Measurements from ENCODE around the gene GALNT14.

Gene GALNT14

DNA sequence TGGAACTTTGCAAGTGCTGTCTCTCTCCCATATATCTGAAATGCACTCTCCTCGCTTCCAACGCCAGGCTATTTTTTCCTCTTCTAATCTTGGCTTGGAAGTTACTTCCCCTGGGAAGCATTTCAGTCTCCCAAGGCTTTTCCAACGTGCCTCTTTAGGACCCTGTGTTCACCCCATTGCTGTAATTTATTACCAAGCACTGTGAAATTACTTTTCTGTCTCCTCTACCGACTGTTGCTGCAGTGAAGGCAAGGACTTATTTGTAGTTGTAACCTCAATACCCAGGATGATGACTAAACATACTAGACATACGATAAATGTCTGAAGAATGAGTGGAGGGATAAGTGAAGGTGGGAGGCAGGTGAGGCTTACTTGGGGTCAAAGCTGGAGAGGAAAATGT, 163.7 kb downstream of the GALNT14 start:
- DNase-seq (ENCODE audit: low read depth): no peak

DNA sequence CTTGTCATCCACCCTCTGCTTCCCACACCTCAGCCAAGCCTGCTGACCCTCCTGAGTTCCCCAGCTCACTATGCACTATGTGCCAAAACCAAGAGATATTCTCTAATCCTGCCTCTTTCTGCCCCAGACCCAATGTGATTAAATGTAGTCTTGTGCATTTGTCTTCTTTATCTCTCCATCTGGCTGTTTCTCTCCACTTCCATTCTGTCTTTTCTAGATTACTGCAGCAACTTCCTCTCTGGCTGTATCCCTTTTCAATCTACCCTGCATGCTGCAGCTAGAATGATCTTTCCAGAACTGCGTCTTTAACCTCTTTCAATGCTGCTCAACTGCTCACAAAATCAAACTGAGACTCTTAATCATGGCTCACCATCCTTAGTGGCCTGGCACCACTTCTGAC, 164.1 kb downstream of the GALNT14 start:
- no peak for DNase-seq (ENCODE audit: low read depth)

DNA sequence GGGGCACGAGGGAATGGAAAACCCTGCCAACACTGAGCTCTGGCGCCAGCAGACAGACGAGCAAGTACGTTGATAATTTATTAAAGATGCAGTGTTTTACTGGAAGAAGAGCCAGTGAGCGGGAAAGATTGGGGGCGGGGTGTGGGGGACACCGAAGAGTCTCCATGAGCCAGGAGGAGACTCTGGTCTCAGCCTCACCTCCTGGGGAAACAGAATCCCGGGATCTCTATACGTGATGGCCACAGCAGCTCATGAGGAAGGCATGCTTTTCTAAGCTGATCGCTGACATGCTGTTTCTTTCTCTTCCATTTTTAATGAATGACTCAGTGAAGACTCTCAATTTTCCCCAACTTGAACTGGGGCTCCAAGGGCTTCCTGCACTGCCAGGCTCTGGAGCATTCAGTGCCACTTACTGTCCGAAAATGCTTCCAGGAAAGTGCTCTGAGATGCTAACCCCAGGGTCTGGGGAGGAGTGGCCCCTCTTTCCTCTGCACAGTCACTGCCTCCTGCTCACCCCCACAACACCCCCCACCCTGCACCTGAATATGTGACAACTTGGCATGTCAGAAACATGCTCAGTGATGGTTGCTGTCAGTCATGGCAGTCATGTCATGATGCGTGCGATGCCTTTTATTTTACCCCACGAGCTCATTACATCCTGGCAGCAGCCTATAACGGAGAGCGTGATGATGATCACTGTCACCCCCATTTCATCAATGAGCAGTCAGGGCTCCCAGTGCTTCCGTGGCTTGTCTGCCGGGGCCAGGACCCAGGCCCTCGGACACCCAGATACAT, 166.8 kb downstream of the GALNT14 start:
- DNase-seq (ENCODE audit: low read depth): no peak

DNA sequence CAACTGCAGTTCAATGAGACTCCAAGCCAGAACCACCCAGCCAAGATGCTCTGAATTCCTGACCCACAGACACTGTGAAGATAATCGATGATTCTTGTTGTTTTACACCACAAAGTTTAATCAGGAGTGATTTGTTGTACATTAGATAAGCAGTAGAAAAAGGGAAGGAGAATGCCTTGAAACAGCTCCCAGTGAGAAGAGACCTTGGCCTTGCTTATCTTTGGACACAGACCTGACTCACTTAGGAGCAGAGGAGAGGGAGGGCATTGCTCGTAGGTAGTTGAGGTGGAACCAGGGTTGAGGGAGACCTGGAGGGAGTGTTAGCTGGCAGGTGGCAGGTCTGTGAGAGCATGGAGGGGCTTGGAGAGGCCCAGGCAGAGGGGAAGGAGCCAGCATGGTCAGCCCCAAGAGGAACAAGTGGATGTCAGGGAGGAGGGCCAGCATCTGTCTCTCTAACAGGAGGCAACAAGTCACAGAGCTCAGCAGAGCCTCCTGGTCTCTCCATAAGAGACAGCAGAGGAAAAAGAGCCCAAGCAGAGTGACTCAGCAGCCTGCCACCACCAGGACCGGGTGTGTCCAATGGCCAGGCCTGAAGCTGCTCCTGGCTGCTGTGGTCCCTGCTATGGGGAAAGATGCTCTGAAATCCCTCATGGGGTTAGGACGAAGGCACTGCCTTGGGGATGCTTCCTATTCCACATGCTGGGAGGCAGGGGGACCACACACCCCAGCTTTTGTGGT, 169.4 kb downstream of the GALNT14 start:
- no peak for DNase-seq (ENCODE audit: low read depth)

DNA sequence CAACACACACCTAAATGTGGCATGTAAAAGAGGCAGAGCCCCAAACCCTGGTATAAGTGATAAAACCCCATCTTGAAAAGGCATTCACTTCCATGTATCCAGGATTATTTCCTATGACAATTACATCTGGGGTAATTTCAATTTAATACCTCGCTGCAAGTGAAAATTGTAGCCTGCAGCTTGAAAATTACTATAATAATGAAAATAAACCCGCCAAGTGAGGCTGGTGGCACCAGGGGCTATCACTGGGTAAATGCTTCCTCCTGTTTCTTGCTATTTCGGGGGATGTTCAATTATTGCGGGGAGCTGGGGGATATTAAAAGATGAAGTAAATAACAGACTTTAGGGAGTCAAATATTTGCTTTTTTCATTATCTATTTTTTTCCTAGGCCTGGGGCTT, 171.5 kb downstream of the GALNT14 start:
- no peak for DNase-seq (ENCODE audit: low read depth)

DNA sequence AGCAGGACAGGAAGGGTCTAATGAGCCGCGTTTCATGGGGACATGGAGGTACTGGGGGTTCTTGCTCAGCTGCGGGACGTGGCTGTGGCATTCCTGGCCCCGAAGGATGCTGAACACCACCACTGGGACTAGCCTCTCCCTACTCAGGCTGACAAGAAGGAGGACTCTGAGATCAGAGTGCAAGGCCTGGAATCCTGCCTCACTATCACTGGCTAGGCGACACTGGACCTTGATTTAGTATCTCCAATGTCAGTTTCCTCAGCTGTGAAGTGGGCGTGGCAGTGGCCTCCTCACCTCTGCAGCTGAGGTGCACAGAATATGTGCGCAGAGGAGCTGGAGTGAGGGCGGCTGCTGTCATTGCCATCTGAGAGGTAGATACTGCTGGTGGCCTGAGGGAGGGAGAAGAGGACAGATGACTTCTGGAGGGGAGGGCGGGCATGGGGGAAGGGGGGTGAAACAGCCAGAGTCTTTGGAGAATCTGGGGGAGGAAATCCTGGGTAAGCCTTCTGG, 173.2 kb downstream of the GALNT14 start:
- DNase-seq (ENCODE audit: low read depth): no peak

DNA sequence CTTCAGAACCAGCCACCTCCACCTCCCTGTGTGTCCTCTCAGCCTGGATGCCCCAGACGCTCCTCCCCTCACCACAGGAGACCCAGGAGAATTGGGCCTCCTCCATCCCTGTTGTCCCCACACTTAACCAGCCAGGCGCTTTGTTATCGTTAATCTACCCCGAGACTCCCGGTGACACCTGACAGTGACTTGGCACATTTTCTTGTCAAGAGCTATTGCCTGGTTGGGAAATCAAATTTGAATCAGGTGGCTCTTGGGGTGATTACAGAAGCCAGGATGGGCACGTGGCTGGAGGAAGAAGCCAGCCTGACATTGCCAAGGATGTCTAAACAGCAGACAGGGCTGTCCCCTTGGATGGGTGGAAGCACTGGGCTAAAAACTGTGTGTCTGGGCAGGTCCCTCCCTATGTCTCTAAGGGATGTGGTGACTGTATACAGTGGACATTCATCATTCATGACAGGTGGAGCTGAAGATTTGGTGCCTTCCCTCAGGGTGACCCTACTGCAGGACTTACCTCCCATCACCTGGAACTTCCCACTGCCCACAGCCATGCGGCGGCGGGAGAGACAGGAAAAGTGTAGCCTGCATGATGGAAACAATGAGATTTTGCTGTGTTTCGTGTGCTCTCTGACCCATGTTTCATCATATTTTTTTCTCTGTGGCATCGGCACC, 173.8 kb downstream of the GALNT14 start:
- DNase-seq (ENCODE audit: low read depth): no peak

DNA sequence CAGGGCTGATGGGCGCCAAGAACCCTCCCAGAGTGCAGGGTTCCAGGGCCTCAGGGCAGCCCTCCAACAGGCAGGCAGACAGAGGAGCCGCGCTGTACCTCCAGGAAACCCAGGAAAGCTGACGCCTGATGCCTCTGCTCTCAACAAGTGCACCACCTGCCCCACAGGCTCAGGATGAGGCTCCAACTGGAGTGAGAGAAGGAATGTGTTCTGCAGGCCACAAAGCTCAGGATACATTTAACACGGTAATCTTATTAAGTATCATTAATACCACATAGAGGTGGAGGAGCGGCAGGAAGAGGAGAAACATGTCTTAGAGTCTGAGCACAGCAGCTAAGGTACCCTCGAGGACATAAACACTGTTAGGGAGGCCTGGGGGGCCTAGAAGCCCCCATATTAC, 175.1 kb downstream of the GALNT14 start:
- DNase-seq (ENCODE audit: low read depth): no peak

DNA sequence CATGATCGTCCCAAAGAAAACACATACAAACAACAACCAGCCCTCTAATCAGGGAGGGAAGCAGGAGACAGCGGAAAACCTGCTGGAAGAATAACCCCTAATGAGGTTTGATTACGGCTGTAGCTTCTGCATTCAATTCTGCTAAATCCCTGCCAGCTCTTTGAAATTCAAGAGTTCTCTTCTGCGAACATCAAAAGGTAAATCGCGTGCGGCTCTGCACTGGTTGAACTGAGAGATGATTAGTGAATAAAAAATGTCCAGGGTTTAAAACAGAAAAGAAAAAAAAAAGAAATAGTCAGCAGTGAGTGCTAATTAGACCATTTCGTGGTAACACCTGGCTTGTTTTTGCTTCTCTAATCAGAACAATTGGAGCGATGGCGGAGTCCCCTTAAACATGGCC, 178.0 kb downstream of the GALNT14 start:
- DNase-seq (ENCODE audit: low read depth): no peak

DNA sequence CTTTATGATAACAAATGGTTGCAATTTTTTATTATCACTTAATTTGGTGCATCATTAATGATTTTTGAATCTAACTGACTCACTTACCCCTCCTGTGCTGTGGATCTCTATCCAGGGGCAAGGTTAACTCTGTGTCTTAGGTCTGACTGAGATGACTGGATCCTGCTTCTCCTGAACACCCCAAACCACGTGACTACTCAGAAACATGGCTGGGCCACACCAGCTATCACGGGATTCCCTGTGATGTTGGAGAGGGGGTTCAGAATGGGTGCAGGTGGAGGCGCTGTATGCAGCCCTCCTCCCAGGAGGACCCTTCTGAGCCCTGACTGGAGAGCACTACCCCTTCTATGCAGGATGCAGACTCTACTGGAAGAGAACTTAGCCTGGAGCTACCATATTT, 178.6 kb downstream of the GALNT14 start:
- no peak for DNase-seq (ENCODE audit: low read depth)

DNA sequence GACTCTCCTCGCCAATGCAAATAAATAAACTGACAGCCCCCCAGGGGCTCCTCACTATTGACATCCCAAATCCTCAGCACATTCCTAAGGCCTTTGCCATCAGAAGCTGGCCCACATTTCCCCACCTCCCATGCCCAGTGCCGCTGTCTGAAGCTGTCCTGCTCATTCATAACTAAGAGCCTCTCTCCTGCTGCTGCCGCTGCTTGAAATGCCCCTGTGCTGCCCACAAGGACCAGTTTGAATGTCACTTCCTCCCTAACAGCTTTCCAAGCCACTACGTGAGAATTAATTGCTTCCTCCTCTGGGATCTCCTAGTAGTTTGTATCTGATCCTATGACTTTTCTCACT, 179.3 kb downstream of the GALNT14 start:
- no peak for DNase-seq (ENCODE audit: low read depth)

DNA sequence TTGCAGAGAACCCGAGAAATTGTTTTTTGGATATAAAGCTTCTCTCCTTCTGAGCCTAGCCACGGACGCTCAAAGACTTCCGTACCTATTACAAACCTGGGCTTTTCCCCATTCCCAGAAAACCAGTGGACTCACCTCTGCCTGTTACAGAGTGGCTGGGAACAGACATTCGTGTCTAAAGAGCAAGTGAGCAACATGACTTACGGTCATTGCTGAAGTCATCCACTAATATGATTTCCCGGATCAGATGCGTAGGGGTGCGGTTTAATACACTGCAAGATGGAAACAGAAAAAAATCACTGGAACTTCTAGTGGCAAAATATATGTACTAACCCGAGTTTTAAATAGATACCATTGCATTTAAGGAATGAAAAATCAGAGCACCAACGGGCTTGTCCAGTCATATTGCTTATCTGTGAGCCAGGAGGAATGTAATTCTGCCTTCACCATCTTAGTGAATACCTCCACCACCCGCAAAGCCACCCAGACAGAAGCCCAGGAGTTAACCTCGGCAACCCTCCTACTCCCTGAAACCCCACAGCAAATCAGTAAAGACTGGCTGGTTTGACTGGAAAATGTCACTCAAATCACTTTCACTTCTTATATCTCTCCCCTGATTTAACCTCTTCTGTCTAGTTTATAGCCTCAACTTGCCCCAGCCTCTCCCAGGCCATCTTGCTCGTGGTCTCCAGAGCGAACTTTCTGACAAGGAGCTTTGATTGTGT, 179.9 kb downstream of the GALNT14 start:
- no peak for DNase-seq (ENCODE audit: low read depth)

DNA sequence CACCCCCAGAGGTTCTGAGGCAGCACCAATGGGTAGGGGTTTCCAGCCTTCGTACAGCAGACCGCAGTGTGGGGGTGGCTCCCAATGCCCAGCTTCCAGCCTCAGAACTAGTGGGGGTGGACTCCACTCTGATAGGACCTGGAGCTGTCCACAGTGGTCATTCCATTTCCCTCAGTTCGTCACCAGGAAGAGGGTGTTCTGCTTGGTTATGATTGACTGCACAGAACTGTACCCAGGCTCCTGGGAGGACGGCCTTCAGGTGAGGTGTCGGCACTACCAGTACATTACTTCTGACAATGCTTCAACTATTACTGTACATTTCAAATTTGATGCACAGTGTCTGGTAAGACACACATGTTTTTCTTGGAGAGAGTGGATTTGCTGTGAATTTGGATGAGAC, 180.6 kb downstream of the GALNT14 start:
- no peak for DNase-seq (ENCODE audit: low read depth)

DNA sequence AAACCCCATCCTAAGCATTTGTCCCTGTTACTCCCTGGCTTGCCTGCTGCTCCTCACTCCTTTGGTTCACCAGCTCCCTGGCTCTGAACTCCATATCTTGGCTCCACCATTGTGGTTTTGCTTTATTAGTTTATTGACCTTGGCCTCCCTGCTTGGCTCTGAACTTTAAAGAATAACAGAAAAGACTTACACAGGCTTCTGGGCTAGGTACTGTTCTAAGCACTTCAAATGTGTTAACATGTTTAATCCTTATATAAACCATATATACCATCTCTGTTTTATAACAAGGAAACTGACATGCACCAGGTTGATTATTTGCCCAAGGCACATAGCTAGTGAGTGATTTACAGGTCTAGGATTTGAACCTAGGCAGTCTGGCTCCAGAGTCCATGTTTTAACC, 181.2 kb downstream of the GALNT14 start:
- no peak for DNase-seq (ENCODE audit: low read depth)

DNA sequence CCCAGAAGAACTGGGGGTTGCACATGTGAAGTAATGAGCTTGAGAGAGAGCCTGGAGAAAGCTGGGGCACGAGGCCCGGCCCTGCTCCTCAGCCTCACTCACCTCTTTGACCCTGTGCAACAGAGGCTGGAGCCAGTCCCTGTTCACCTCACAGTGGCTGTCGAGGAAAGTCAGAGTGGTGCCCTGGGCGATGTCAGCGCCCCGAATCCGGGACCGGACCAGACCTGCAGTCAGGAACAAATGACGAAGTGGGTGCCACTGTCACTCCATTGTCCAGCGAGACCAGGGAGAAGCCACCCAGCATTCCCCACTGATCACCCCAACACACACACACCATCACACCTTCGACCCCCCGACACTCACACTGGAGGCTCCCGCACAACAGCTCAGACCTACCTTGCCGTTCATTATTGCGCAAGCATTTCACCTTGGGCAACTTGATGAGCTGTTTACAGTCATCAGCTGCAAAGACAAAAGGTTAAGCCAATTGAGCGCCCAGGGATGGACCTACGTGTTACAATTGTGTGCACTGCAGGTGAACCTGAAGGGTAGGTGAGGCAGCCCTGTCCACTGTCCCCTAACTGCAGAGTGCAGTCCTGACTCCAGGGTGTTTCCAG, 182.6 kb downstream of the GALNT14 start:
- DNase-seq (ENCODE audit: low read depth): no peak

DNA sequence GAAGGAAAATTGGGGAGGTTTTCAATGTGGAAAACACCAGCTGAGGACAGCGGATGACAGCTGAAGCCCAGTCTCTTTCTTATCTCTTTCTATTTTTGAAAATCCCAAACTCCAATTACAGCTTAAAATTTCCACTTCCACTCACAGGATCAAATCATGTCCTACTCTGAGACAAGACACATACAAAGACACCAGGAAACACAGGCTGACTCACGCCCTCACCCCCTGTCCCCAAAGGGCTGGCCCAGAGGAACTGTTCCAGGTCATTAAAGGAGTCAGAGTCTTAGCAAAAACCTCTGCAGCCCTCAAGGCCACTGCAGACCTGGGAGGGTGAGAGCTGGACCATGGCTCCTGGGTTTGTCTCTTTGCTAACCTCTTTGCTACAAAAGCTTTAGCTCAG, 187.9 kb downstream of the GALNT14 start:
- no peak for DNase-seq (ENCODE audit: low read depth)

DNA sequence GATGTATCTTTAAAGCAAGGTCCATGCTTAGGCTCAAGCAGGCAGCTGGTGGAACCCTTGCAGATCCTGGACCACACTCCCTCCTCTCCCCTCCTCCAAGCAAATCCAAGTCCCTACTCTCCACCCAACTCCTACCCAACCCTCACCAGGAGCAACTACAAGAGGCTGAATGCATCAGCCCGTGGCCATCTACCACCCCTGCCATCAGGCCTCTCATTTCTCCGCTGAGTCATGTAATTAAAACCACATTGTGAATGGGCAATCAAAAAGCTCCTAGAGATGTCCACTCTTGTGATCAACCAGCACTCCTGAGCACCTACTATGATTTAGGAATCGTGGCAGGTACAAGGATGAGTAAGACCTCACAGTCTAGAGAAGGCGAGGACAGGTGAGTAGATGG, 188.8 kb downstream of the GALNT14 start:
- no peak for DNase-seq (ENCODE audit: low read depth)

DNA sequence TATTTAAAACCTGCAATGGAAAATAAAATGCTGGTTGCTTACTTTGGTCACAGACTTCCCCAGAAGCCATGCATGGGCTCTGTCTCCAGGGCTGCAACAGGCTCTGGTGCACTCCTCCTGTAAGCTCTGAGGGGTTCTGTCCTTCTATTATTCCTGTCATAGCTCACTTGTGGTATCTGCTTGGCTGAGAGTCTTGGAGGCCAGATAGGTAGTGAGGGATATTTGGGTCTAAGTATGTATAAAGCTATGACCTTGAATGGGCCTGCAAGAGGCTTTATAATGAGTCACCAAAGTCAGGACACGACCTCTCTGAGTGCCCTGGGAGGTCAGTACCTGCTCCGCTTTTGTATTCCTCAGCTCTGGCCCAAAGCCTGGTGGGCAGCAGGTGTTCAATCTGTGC, 189.4 kb downstream of the GALNT14 start:
- no peak for DNase-seq (ENCODE audit: low read depth)

DNA sequence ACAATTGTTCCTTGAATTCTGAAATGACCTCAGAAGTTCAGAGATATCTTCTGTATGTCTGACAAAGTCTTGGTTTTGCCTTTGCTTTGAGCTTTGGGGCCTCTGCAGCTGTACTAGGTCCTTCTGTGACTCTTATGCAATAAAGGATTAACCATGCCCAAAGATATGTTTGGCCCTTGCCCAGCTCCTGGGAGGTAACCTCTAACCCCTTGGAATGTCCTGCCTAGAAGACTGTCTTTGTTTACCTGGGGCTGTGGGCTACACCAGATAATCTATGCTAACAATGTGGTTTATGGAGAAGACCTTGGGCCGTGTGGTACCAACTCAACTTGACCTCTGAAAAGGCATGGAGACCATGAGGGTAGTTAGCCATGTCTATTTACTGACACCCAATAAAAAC, 190.1 kb downstream of the GALNT14 start:
- DNase-seq (ENCODE audit: low read depth): no peak

DNA sequence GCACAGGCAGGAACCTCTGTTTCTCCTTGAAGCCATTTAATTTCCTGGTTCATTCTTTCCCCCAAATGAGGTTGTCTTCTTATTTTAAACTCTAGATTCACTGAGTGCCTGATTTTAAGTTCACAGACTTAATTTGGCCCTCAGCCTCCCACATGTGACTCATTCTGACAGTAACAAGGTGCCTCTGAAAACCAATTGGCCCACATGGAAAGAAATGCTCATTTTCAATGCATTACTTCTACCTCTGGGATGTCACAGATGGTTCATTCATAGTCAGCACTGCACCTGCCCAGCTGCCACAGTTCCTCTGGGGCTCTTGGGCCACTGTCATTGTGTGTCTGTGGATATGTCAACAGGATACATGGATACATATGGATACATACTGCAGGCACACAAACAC, 190.6 kb downstream of the GALNT14 start:
- no peak for DNase-seq (ENCODE audit: low read depth)

DNA sequence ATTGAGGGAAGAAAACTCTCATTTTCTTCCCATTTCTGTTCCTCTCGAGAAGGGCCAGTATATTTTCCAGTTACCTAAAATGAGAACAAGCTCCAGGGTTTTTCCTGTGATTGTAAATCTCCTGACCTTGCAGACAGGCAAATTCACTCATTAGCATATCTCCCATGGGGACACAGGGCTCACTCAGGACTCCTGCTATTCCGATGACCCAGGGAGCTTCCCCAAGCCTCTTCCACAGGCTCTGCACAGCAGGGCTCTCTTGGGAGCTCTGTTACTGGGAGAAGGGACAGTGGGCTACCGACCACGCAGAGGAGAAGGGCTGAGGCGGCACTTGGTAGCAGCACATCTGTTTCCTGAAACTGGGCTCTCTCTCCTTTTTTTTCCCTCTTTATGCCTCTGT, 195.8 kb downstream of the GALNT14 start:
- DNase-seq (ENCODE audit: low read depth): no peak

DNA sequence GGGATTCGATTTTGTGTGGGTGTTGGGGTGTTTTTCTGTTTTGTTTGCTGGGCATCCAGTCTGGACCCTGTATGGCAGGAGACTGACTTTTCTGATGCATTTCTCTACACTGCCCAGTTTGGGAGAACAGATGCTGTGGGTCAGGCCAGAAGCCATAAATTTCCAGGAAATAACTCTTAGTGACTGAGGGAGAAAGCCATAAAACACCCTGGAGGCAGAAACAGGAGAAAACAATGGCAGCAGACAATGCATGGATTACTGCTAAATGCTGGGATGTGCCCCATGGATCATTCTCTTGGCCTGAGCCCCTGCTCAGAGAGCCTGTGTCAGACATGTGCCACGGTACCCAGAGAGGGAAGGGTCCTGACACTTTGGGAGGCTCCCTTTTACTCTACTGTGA, 197.4 kb downstream of the GALNT14 start:
- DNase-seq (ENCODE audit: low read depth): no peak

Measured in activated T-helper 9 cell treated with anti-CD3 and anti-CD28 coated beads, Interleukin-2, amount 50 U/mL, for 16 hours (primary cell).